Smooth muscle cell of the brain vasculature (primary cell): ENCODE results near the gene RCBTB1.
"Not testable (repeated sequence)": the region's sequence is repeated elsewhere in the genome, so short reads cannot be mapped to it uniquely, and the experiment has no call there.

Source experiments
- DNase-seq: peaks from one replicate; pipeline ENCODE4 v3.0.0-alpha.2; 2012; ENCODE audit warnings: low read depth, low spot score

RCBTB1 gene

GRCh38 chr13:49516467-49516866 is 68.9 kb downstream of the RCBTB1 start:
- no peak for DNase-seq

DNA sequence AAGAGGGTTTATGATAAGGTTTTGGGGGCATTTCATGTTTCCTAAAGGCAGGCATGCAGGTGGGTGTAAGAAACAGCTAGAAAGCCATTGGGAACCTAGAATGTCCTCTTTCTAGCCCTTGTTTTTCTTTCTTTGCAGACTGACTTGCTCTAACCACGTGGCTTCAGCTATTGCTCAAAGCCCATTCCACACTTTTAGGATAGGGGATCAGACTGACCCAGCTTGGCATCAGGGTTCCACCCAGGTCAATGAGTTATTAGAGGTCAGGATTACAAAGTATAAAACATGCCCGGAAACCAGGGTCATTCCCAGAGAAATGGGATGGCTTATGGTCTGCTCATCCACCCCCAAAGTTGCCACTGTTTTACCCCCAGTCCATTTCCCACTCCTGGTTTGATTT is 72.8 kb downstream of the RCBTB1 start:
- DNase-seq: no peak

DNA sequence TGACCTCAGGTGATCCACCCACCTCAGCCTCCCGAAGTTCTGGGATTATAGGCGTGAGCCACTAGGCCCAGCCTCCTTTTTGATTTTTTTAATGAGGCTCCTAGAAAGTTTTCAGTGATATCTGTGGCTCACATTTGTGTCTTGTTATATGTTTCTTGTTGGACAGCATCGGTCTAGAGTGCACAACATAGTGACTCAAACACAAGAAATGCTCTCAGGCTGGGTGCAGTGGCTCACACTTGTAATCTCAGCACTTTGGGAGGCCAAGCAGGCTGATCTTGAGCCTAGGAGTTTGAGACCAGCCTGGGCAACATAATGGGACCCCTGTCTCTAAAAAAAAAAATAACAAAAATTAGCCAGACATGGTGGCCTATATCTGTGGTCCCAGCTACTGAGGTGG is 81.4 kb downstream of the RCBTB1 start:
- no peak for DNase-seq

DNA sequence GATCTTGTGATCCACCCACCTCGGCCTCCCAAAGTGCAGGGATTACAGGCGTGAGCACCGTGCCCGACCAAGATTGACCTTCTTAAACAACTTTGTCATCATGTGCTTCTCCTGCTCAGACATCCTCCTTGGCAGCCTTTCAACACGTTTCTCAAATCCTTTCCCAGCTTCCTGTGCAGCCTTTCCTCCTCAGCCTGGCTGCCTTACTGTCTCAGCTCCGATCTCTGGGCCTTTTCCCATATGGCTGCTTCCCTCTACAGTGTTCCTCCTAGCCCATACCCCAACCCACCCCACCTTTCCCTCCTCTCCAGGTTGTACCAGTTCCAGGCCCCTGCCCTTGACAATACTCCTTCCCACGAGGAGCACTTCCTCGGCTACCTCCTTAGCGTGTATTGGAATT is 82.4 kb downstream of the RCBTB1 start:
- DNase-seq: no peak

DNA sequence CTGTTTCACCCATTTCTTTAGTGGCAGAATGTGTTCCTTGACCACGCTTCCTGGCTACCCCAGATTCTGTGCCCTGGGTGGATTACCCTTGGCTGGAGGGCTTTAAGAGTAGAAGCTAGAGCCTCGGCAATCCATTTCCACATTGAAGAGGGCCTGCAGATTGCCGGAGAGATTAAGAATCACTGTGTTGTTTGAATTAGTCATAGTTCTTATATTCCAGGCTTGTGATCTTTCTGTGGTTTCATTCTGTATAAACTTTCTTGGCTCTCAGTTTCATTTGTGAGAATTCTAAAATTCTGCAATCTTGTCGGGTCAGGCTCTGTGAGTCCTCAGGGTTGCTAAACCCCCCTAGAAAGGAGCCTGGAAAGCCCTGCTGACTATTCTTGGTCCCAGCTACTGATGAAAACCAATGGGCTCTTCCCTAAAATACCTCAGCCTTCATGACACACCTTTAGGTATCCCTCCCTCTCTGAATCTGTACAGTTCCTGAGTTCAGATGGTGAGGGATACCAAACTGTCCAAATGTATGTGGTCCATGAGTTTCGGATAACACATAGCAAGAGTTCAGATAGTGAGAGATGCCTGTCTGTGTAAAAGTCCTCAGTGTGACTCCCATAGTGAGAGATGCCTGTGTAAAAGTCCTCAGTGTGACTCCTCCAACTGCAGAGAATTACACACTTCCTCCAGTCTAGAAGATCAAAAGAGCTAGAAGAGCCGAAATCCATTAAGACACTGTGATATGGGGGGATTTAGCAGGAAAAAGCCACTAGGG is 85.3 kb downstream of the RCBTB1 start:
- no peak for DNase-seq

- no peak for DNase-seq
These were observed 87.2 kb downstream of the RCBTB1 start for GRCh38 chr13:49498206-49498605.

GRCh38 chr13:49497272-49497671 is 88.1 kb downstream of the RCBTB1 start:
- DNase-seq: no peak

- DNase-seq: not testable (repeated sequence)
These were observed 88.5 kb downstream of the RCBTB1 start for GRCh38 chr13:49496837-49497236.

- no peak for DNase-seq
These were observed 89.3 kb downstream of the RCBTB1 start, which contains the start of gene PHF11 for GRCh38 chr13:49495783-49496762. Gene PHF11 (plus strand): TSS chr13:49495953. CDS start chr13:49496002, 49 bp downstream.

DNA sequence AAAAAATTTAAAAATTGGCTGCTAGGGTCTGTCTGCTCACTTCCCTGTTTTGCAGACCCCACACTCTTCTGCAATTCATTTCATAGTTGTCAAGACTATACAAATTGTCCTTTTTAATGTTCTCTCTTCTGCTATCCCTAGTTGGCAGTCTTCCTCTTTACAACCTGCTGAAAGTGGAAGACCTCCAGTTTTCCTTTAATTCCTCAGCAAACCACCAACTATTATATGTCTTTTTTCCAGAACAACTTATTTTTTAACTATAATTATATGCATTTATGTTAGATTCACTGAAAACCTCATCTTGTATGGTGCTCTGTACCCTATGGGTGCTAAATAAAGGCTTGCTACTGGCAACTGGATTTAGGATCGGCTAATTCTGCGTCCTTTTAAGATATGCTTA is 90.7 kb downstream of the RCBTB1 start:
- DNase-seq: no peak

DNA sequence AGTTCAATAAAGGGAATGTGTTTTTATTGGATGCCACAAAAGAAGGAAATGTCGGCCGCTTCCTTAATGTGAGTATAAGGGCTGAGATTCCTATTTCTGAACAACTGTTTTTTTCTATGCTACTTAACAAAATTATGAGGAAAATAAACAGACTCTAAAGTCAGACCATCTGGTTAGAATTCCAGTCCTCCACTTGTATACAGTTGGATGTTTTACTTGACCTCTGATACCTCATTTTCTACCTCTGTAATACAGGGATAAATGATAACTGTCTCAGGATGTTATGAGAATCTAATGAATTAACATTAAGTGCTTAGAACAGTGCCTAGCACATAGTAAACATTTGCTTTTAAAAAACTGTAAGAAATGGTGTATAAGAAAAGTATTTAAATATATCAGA is 96.8 kb downstream of the RCBTB1 start:
- no peak for DNase-seq
